HepG2 (cell line): ENCODE measurements around the gene TARBP2.

Source experiments
- CHD2 ChIP-seq: IDR thresholded peaks from 2 replicates; pipeline ENCODE4 v1.6.1; 2011; ENCODE audit warnings: low read depth, low read length, improper control_type of control experiment
- CREB1 ChIP-seq, 2 experiments: fragments of 450-650 bp in 1 of 2; IDR thresholded peaks; 2 replicates each; pipeline ENCODE4 v1.6.1; 2016 to 2017; ENCODE audit warnings: control low read depth in 1 of 2, mild to moderate bottlenecking in 1 of 2, missing compliant biosample characterization in 1 of 2, missing genetic modification characterization in 1 of 2
- EP300 ChIP-seq, 3 experiments: sonication (generic) in 1 of 3; formaldehyde crosslinking in 1 of 3; IDR thresholded peaks; 2 replicates each; pipeline versions ENCODE4 v1.5.1 to v1.6.1; 2011 to 2020; ENCODE audit warnings: low read depth in 2 of 3, low read length in 2 of 3, borderline replicate concordance in 1 of 3, improper control_type of control experiment in 1 of 3, mild to moderate bottlenecking in 1 of 3, missing genetic modification reagents in 1 of 3, moderate library complexity in 1 of 3
- GABPA ChIP-seq, 2 experiments: IDR thresholded peaks; 2 replicates each; pipeline ENCODE4 v1.6.1; 2011 to 2016; ENCODE audit warnings: low read depth in 2 of 2, low read length in 1 of 2, missing biosample characterization in 1 of 2, missing genetic modification characterization in 1 of 2
- ZNF660 ChIP-seq: sonication (generic); formaldehyde crosslinking; IDR thresholded peaks from 2 replicates; pipeline ENCODE4 v1.5.1; 2020; ENCODE audit warnings: mild to moderate bottlenecking, low read depth, missing genetic modification reagents, borderline replicate concordance

DNA sequence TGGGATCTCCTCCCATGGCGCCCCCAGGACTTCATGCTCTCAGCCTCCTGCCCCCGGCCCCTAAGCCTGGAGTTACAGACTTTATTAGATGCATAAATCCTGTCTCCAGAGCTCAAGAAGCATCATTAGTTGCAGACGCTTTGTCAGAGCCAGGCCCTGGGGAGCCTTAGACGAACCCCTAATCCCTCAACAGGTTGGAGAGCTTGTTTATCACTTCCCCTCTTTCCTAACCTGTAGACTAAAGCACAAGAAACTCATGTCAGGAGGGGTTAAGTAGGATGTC lies 6.5 kb downstream of the TARBP2 start:
- TF ChIP-seq EP300 (IDR thresholded peaks at IDR 0.05; ENCODE audit: low read depth in 2 of 2, low read length in 2 of 2), result no peak
- TF ChIP-seq EP300 (CRISPR knock-in tag; IDR thresholded peaks at IDR 0.05; ENCODE audit: borderline replicate concordance), result no peak
- TF ChIP-seq ZNF660 (CRISPR knock-in tag), result no peak
- no peak for TF ChIP-seq CREB1 (IDR thresholded peaks at IDR 0.05)
- TF ChIP-seq CREB1 (CRISPR knock-in tag; IDR thresholded peaks at IDR 0.05), result no peak
- TF ChIP-seq GABPA (IDR thresholded peaks at IDR 0.05; ENCODE audit: low read depth, low read length), result no peak
- TF ChIP-seq GABPA (CRISPR knock-in tag; IDR thresholded peaks at IDR 0.05; ENCODE audit: low read depth), result no peak
- no peak for TF ChIP-seq CHD2
